GM18526 (cell line): ENCODE data around the gene KIAA0825.

ENCODE experiments used
- POLR2A ChIP-seq: IDR thresholded peaks from 3 replicates; pipeline ENCODE4 v1.6.1; 2011; ENCODE audit not compliant: insufficient read length; ENCODE audit errors: extremely low read depth

KIAA0825 gene

GRCh38 chr5:94614156-94614805, 4.1 kb downstream of the KIAA0825 start:
- no peak for TF ChIP-seq POLR2A

- TF ChIP-seq POLR2A = no peak
Measured at GRCh38 chr5:94613583-94613982, 4.8 kb downstream of the KIAA0825 start.

- no peak for TF ChIP-seq POLR2A
Measured at GRCh38 chr5:94595281-94595840, 23.0 kb downstream of the KIAA0825 start.

- no peak for TF ChIP-seq POLR2A
Measured at GRCh38 chr5:94577466-94578245, 40.7 kb downstream of the KIAA0825 start.

GRCh38 chr5:94575196-94575595, 43.2 kb downstream of the KIAA0825 start:
- no peak for TF ChIP-seq POLR2A

- TF ChIP-seq POLR2A = no peak
Measured at GRCh38 chr5:94571415-94571814, 47.0 kb downstream of the KIAA0825 start.

- TF ChIP-seq POLR2A = no peak
Measured at GRCh38 chr5:94564812-94565211, 53.6 kb downstream of the KIAA0825 start.

- TF ChIP-seq POLR2A = no peak
Measured at GRCh38 chr5:94562327-94562971, 56.0 kb downstream of the KIAA0825 start.

GRCh38 chr5:94558028-94558427, 60.4 kb downstream of the KIAA0825 start:
- TF ChIP-seq POLR2A = no peak

GRCh38 chr5:94551858-94552257, 66.5 kb downstream of the KIAA0825 start:
- no peak for TF ChIP-seq POLR2A

- no peak for TF ChIP-seq POLR2A
Measured at GRCh38 chr5:94545870-94546625, 72.4 kb downstream of the KIAA0825 start.

- no peak for TF ChIP-seq POLR2A
Measured at GRCh38 chr5:94544875-94545547, 73.4 kb downstream of the KIAA0825 start.

- TF ChIP-seq POLR2A = no peak
Measured at GRCh38 chr5:94544031-94544650, 74.3 kb downstream of the KIAA0825 start.

- no peak for TF ChIP-seq POLR2A
Measured at GRCh38 chr5:94540856-94541494, 77.4 kb downstream of the KIAA0825 start.
